ENCODE measurements around the gene GNG11. TPM values are rescaled to one million over a fixed set of nuclear protein-coding genes. Genes with fewer than 3 reads are reported as not detected.

GNG11 gene
- total RNA-seq, 1 experiment from 2014 or later = not detected

- DNase-seq = no peak
- CTCF ChIA-PET = no interaction called here
- no peaks in the 10 kb centered on the region for H3K27me3 ChIP-seq (replicated peaks; ENCODE audit: control insufficient read depth, insufficient read depth, low read length)
- Mint-ChIP-seq H3K9me3 (ENCODE audit: unreplicated experiment) (no peaks in the 10 kb centered on the region), H3K27me3 (ENCODE audit: insufficient read depth, unreplicated experiment) (peaks cover 5% of the 10 kb centered on the region), H3K36me3 (ENCODE audit: insufficient read depth, unreplicated experiment) (no peaks in the 10 kb centered on the region), H3K4me3 (ENCODE audit: unreplicated experiment) (no peak overlapping the region), H3K27ac (ENCODE audit: unreplicated experiment) (no peak overlapping the region), H3K4me1 (ENCODE audit: low read depth, unreplicated experiment) (no peaks in the 10 kb centered on the region)
- H3K36me3 ChIP-seq (ENCODE audit: control insufficient read depth, insufficient read depth, low read length) = no peaks in the 10 kb centered on the region
- H3K4me3 ChIP-seq (ENCODE audit: low read depth, low read length) = no peak overlapping the region
- no peaks in the 10 kb centered on the region for H3K4me1 ChIP-seq
- TF ChIP-seq CTCF (IDR thresholded peaks at IDR 0.05; ENCODE audit: insufficient read depth in 1 of 2, low read depth in 1 of 2, low read length in 1 of 2, severe bottlenecking in 1 of 2, unreplicated experiment in 1 of 2) = no peak
- intact Hi-C loops (cut with micrococcal nuclease; ENCODE audit: unreplicated experiment) = no loop called here
- peaks cover 5% of the 10 kb centered on the region; the same call in 1 of the 2 replicates for H3K9me3 ChIP-seq
- POLR2A ChIA-PET = no interaction called here
- BruUV-seq (replicated peaks) = no TSS peak
Observed at GRCh38 chr7:93883917-93884345, 37.6 kb upstream of the GNG11 start.

- CTCF ChIA-PET = no interaction called here
- H3K9me3 ChIP-seq = no peaks in the 10 kb centered on the region
- no peaks in the 10 kb centered on the region for H3K4me1 Mint-ChIP-seq (ENCODE audit: low read depth, unreplicated experiment)
- no peaks in the 10 kb centered on the region for H3K27me3 ChIP-seq (replicated peaks; ENCODE audit: control insufficient read depth, insufficient read depth, low read length)
- no peak for TF ChIP-seq CTCF (IDR thresholded peaks at IDR 0.05; ENCODE audit: insufficient read depth in 1 of 2, low read depth in 1 of 2, low read length in 1 of 2, severe bottlenecking in 1 of 2, unreplicated experiment in 1 of 2)
- H3K27ac Mint-ChIP-seq (ENCODE audit: unreplicated experiment) = no peak overlapping the region
- no peak overlapping the region for H3K4me3 Mint-ChIP-seq (ENCODE audit: unreplicated experiment)
- no peaks in the 10 kb centered on the region for H3K9me3 Mint-ChIP-seq (ENCODE audit: unreplicated experiment)
- BruUV-seq (replicated peaks) = no TSS peak
- H3K36me3 ChIP-seq (ENCODE audit: control insufficient read depth, insufficient read depth, low read length) = no peaks in the 10 kb centered on the region
- H3K4me1 ChIP-seq = no peaks in the 10 kb centered on the region
- H3K4me3 ChIP-seq (ENCODE audit: low read depth, low read length) = no peak overlapping the region
- intact Hi-C loops (cut with micrococcal nuclease; ENCODE audit: unreplicated experiment) = no loop called here
- POLR2A ChIA-PET = no interaction called here
- no peak for DNase-seq
- H3K36me3 Mint-ChIP-seq (ENCODE audit: insufficient read depth, unreplicated experiment) = no peaks in the 10 kb centered on the region
- H3K27me3 Mint-ChIP-seq (ENCODE audit: insufficient read depth, unreplicated experiment) = peaks cover 5% of the 10 kb centered on the region
Observed at GRCh38 chr7:93884541-93884940, 37.0 kb upstream of the GNG11 start.

- intact Hi-C loops (cut with micrococcal nuclease; ENCODE audit: unreplicated experiment) = no loop called here
- CTCF ChIA-PET = no interaction called here
- BruUV-seq (replicated peaks) = no TSS peak
Observed at GRCh38 chr7:93889261-93889660, 32.3 kb upstream of the GNG11 start.

More at GRCh38 chr7:93889261-93889660, 32.3 kb upstream of the GNG11 start:
- Mint-ChIP-seq H3K4me3 (ENCODE audit: unreplicated experiment) (no peak overlapping the region), H3K27me3 (ENCODE audit: insufficient read depth, unreplicated experiment) (peaks cover 12% of the 10 kb centered on the region), H3K36me3 (ENCODE audit: insufficient read depth, unreplicated experiment) (no peaks in the 10 kb centered on the region), H3K9me3 (ENCODE audit: unreplicated experiment) (no peaks in the 10 kb centered on the region), H3K27ac (ENCODE audit: unreplicated experiment) (no peak overlapping the region), H3K4me1 (ENCODE audit: low read depth, unreplicated experiment) (no peaks in the 10 kb centered on the region)
- POLR2A ChIA-PET = no interaction called here
- no peak overlapping the region for H3K4me3 ChIP-seq (ENCODE audit: low read depth, low read length)
- H3K9me3 ChIP-seq = no peaks in the 10 kb centered on the region
- H3K27me3 ChIP-seq (replicated peaks; ENCODE audit: control insufficient read depth, insufficient read depth, low read length) = no peaks in the 10 kb centered on the region
- H3K4me1 ChIP-seq = no peaks in the 10 kb centered on the region
- H3K36me3 ChIP-seq (ENCODE audit: control insufficient read depth, insufficient read depth, low read length) = no peaks in the 10 kb centered on the region
- no peak for DNase-seq
- no peak for TF ChIP-seq CTCF (IDR thresholded peaks at IDR 0.05; ENCODE audit: insufficient read depth in 1 of 2, low read depth in 1 of 2, low read length in 1 of 2, severe bottlenecking in 1 of 2, unreplicated experiment in 1 of 2)
